Upper lobe of right lung (tissue), 1 donor: Measurements from ENCODE around the gene HLCS. TPM values are rescaled to one million over a fixed set of nuclear protein-coding genes. Genes with fewer than 3 reads are reported as not detected.

ENCODE experiments used
- ATAC-seq: fragments of 200-7000 bp; cut with Tn5 transposase; one replicate; pipeline ENCODE4 v1.9.1; 2020; ENCODE audit warnings: mild to moderate bottlenecking, moderate library complexity
- DNase-seq: peaks from one replicate; pipeline ENCODE4 v3.0.0-alpha.2; 2020
- H3K27ac ChIP-seq: fragments of 200-600 bp; one replicate; pipeline ENCODE4 v1.8.0; 2022
- H3K27me3 ChIP-seq: fragments of 200-600 bp; one replicate; pipeline ENCODE4 v1.8.0; 2022; ENCODE audit warnings: mild to moderate bottlenecking
- H3K36me3 ChIP-seq: fragments of 200-600 bp; one replicate; pipeline ENCODE4 v1.8.0; 2022
- H3K4me1 ChIP-seq: fragments of 200-600 bp; one replicate; pipeline ENCODE4 v1.8.0; 2022
- H3K4me3 ChIP-seq: fragments of 200-600 bp; one replicate; pipeline ENCODE4 v1.8.0; 2022; ENCODE audit warnings: mild to moderate bottlenecking
- H3K9me3 ChIP-seq: fragments of 200-600 bp; one replicate; pipeline ENCODE4 v1.8.0; 2022
- CTCF ChIP-seq: fragments of 200-600 bp; IDR thresholded peaks from one replicate; pipeline ENCODE4 v1.8.0; 2022; ENCODE audit warnings: antibody characterized with exemption
- intact Hi-C: fragments of 100-400 bp; cut with DNase I; formaldehyde crosslinking; loops from one replicate; pipeline ENCODE4 v1.11.0; 2022
- total RNA-seq: library from RNA; stranded (reverse); fragmentation: NEBNext Ultra II Directional; extraction: Animal tissue kit (Norgen Biotek cat#: 25700); gene quantifications from one replicate; pipeline ENCODE4 v1.2.1, GENCODE V29; 2021
- donor health status: DM: no; HTN: yes; CAD: no; lungs with severe emphysema.

Gene HLCS
- total RNA-seq, 1 donor from 2014 or later, result 16.0 TPM

- Histone ChIP-seq H3K4me1 (no peaks in the 10 kb centered on the region), H3K27ac (no peak overlapping the region), H3K4me3 (no peak overlapping the region), H3K27me3 (no peaks in the 10 kb centered on the region), H3K9me3 (peaks cover 7% of the 10 kb centered on the region), H3K36me3 (no peaks in the 10 kb centered on the region)
- no peak for TF ChIP-seq CTCF
- DNase-seq, result no peak
- intact Hi-C loops, result no loop called here
- ATAC-seq, result no peak
These were observed 165.7 kb downstream of the HLCS start for GRCh38 chr21:36800734-36801133.

- Histone ChIP-seq H3K4me3 (no peak overlapping the region), H3K27ac (no peak overlapping the region), H3K9me3 (peaks cover 8% of the 10 kb centered on the region), H3K36me3 (no peaks in the 10 kb centered on the region), H3K27me3 (no peaks in the 10 kb centered on the region), H3K4me1 (no peaks in the 10 kb centered on the region)
- intact Hi-C loops, result no loop called here
- ATAC-seq (no peak), DNase-seq (no peak)
- no peak for TF ChIP-seq CTCF
These were observed 166.6 kb downstream of the HLCS start for GRCh38 chr21:36799869-36800268.

- intact Hi-C loops, result no loop called here
- Histone ChIP-seq H3K4me1 (no peaks in the 10 kb centered on the region), H3K4me3 (no peak overlapping the region), H3K27ac (no peak overlapping the region), H3K27me3 (no peaks in the 10 kb centered on the region), H3K36me3 (no peaks in the 10 kb centered on the region), H3K9me3 (peaks cover 8% of the 10 kb centered on the region)
- no peak for TF ChIP-seq CTCF
- ATAC-seq (no peak), DNase-seq (no peak)
These were observed 168.0 kb downstream of the HLCS start for GRCh38 chr21:36798491-36798890.

GRCh38 chr21:36796070-36796469 is 170.4 kb downstream of the HLCS start:
- ATAC-seq (no peak), DNase-seq (no peak)
- Histone ChIP-seq H3K36me3 (no peaks in the 10 kb centered on the region), H3K4me1 (no peaks in the 10 kb centered on the region), H3K9me3 (peaks cover 8% of the 10 kb centered on the region), H3K4me3 (no peak overlapping the region), H3K27ac (no peak overlapping the region), H3K27me3 (no peaks in the 10 kb centered on the region)
- TF ChIP-seq CTCF, result no peak
- intact Hi-C loops, result no loop called here

GRCh38 chr21:36792505-36792967 is 173.9 kb downstream of the HLCS start:
- TF ChIP-seq CTCF, result no peak
- Histone ChIP-seq H3K4me1 (no peaks in the 10 kb centered on the region), H3K27ac (no peak overlapping the region), H3K36me3 (no peaks in the 10 kb centered on the region), H3K4me3 (no peak overlapping the region), H3K9me3 (peaks cover 8% of the 10 kb centered on the region), H3K27me3 (no peaks in the 10 kb centered on the region)
- ATAC-seq (no peak), DNase-seq (no peak)
- intact Hi-C loops, result no loop called here
